NCI-H1417 (cell line): ENCODE measurements around the gene ZNF695.
"Not testable (repeated sequence)": the region's sequence is repeated elsewhere in the genome, so short reads cannot be mapped to it uniquely, and the experiment has no call there.

Source experiments
- DNase-seq, 3 experiments: peaks; one replicate each; lab custom pipeline; 2025; lab: John Stamatoyannopoulos, UW

ZNF695 gene

DNA sequence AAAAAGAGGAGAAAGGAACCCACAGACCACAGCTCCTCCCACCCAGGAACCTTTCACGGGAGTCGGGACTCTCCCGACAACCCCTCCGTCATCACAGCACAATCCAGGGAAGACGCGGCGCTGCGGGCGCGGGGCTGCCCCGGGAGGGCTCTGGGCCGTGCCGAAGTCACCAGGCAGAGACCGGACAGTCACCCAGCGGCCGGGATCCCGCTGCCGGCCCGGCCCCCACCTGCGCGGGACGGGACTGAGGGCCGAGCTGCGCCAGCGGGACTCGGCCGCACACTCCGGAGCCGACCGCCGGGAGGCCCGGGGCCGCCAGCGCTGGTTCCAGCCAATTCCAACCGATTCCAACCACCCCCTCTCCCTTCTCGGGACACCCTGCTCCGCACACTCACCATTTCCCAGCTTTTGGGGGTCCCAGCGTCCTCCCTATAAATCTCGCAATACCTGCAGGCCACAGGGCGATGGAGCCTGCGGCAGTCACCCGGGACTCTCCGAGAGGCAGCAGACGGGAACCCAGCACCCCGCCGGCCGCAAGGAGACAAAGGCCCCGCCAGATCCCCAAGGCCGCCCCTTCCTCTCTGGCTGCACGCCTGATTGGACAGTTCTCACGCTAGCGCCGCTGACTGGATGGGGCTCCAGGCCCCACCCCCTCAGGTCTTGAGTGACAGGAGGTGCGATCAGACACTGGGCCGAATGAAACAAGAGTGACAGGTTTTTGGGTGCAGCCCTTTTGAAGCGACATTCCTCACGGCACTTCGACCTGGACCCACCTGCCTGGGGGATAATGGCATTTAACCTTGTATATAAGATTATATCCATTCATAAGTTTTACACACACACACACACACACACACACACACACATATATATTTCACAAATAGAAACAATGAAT, at the start of gene ZNF695:
TSS of gene ZNF695 (minus strand) at position 547 of the 895 bp plus-strand sequence. CDS start at position 398, 149 bp downstream.
- peak; percentile 4 to 73 (median 53) for DNase-seq

DNA sequence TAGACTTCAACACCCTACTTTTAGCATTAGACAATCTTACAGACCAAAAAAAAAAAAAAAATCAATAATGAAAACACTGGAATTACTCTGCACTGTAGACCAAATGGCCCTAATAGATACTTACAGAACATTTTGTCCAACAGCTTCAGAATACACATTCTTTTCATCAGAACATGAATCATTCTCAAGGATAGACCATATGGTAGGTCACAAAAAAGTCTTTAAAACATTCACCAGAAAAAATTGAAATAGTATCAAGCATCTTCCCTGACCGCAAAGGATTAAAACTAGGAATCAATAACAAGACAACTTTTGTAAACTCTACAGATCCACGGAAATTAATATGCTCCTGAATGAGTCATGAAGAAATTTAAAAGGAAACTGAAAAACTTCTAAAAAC, 48.2 kb upstream of the ZNF695 start:
- DNase-seq: no peak

DNA sequence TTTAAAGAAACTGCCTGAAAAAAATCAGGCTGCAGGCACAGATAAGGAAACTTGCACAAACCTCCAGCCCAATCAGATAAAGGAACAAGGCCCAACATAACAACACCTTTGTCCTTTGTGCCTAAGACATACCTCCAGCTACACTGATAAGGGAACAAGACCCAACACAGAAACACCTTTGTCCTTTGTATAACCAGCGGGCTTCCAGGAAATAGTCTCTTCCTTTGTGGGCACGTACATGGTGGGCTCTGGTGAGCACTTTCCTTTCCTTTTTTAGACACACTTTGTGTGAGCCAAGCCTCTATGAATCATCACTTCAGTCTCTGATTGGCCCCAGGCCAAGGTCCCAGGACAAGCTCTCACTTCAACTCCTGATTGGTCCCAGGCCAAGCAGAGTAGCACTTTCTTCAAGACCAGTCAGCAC, 47.1 kb upstream of the ZNF695 start:
- DNase-seq: no peak

DNA sequence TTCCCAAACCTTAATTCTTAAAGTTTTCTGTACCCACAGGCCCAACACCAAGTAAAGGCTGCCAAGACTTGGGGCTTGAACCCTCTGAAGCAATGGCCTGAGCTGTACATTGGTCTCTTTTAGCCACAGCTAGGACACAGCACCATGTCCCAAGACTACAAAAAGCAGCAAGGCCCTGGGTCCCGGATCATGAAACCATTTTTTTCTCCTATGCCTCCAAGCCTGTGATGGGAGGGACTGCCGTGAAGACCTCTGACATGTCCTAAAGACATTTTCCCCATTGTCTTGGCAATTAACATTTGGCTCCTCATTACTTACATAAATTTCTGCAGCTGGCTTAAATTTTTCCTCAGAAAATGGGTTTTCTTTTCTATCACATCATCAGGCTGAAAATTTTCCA, 39.8 kb upstream of the ZNF695 start:
- no peak for DNase-seq

DNA sequence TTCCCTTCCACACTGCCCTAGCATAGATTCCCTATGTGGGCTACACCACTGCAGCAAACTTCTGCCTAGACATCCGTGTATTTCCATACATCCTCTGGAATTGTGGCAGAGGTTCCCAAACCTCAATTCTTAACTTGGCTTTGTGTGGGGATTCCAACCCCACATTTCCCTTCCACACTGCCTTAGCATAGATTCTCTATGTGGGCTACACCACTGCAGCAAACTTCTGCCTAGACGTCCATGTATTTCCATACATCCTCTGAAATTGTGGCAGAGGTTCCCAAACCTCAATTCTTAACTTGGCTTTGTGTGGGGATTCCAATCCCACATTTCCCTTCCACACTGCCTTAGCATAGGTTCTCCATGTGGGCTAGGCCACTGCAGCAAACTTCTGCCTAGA, 39.4 kb upstream of the ZNF695 start:
- no peak for DNase-seq

DNA sequence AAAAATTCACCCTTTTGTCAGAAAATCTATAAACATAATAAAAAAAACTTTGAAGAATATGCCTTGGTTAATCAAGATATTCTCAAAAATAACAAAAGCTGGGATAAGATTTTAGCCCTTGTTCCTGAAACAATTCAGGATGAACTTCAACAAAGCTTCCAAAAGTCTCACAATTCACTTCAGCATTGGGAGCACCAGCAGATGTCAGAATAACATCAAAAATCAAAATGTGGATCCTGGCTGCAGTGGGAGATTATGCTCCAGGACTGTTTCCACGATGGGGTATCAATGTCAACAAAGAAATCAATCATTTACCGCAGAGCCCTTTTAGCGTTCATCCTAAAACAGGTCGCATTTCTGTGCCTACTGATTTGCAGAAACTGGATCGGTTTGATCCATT, 35.5 kb upstream of the ZNF695 start:
- DNase-seq: no peak

DNA sequence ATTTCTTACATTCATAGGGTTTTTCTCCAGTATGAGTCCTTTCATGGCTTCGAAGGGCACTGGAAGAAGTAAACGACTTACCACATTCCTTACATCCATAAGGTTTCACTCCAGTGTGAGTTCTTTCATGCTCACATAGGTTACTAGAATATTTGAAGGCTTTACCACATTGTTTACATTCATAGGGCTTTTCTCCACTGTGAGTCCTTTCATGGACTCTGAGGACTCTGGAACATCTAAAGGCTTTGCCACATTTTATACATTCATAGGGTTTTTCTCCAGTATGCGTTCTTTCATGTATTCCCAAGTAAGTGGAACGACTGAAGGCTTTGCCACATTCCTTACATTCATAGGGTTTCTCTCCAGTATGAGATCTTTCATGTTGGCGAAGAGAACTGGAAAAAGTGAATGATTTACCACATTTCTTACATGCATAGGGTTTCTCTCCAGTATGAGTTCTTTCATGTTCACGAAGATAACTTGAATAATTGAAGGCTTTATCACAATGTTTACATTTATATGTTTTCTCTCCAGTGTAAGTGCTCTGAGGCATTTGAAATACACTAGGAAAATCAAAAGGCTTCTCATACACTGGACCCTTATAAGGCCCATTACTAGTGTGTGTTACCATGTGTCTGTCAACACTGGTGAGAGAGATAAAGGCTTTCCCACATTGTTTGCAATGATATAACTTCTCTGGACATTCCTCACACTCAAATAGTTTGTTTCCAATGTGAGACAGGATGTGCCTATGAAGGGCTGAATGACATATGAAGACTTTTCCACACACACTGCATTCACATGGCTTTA, 29.9 kb upstream of the ZNF695 start:
- DNase-seq: no peak

DNA sequence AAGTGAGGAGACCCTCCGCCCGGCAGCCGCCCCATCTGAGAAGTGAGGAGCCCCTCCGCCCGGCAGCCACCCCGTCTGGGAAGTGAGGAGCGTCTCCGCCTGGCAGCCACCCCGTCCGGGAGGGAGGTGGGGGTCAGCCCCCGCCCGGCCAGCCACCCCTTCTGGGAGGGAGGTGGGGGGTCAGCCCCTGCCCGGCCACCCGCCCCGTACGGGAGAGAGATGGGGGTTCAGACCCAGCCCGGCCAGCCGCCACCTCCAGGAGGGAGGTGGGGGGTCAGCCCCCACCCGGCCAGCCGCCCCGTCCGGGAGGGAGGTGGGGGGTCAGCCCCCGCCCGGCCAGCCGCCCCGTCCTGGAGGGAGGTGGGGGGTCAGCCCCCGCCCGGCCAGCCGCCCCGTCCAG, 24.4 kb upstream of the ZNF695 start:
- DNase-seq: not testable (repeated sequence)

DNA sequence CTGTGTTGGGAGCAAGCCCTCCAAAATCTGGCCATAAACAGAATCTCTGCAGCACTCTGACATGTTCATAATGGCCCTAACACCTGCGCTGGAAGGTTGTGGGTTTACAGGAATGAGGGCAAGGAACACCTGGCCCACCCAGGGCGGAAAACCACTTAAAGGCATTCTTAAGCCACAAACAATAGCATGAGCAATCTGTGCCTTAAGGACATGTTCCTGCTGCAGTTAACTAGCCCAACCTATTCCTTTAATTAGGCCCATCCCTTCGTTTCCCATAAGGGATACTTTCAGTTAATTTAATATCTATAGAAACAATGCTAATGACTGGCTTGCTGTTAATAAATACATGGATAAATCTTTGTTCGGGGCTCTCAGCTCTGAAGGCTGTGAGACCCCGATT, 16.8 kb upstream of the ZNF695 start:
- DNase-seq: not testable (repeated sequence)

DNA sequence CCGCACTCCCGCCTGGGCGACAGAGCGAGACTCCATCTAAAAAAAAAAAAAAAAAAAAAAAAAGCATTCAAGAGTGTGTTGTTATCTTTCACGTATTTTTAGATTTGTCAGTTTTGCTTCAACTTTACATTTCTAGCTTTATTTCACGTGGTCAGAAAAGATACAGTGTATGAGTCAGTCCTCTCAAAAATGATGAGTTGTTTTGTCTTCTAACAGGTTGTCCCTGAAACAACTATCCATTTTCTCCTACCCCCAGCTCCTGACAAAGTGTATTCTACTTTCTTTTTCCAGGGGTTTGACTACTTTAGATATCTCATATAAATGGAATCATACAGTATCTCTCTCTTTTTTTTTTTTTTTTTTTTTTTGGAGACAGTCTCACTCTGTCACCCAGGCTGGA, 5.5 kb upstream of the ZNF695 start:
- DNase-seq: no peak

DNA sequence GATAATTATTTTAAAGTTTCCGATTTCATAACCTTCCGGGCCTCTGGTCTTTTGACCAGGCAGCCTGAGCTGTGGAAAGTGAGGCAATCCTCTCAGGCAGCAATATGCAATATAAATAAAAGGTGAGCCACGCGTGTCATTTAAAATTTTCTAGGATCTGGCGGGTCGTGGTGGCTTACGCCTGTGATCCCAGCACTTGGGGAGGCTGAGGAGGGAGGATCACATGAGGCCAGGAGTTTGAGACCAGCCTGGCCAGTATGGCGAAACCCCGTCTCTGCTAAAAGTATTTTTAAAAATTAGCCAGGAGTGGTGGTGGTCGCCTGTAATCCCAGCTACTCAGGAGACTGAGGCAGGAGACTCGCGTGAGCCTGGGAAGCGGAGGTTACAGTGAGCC, 546 bp upstream of the ZNF695 start:
- DNase-seq: no peak

DNA sequence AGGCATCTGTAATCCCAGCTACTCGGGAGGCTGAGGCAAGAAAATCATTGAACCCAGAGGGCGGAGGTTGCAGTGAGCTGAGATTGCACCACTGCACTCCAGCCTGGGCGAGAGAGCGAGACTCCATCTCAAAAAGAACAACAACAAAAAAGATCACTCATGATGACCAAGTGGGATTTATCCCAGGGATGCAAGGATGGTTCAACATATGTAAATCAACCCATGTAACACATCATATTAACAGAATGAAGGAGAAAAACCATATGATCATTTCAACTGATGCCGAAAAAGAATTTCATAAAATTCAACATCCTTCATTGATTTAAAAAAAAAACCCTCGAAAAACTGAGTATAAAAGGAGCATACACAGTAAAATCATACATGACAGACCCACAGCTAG, 3.8 kb downstream of the ZNF695 start:
- DNase-seq: not testable (repeated sequence)

DNA sequence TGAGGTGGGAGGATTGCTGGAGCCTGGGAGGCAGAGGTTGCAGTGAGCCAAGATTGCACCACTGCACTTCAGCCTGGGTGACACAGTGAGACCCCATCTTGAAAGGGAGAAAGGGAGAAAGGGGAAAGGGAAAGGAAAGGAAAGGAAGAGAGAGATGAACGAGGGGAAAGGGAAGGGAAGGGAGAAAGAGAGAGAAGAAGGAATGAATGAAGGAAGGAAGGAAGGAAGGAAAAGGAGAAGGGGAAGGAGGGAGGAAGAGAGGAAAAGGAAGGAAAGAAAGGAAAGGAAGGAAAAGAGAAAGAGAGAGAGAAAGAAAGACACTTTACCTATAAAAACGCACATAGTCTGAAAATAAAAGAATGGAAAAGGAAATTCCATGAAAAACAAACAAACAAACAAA, 18.0 kb downstream of the ZNF695 start:
- DNase-seq: no peak

DNA sequence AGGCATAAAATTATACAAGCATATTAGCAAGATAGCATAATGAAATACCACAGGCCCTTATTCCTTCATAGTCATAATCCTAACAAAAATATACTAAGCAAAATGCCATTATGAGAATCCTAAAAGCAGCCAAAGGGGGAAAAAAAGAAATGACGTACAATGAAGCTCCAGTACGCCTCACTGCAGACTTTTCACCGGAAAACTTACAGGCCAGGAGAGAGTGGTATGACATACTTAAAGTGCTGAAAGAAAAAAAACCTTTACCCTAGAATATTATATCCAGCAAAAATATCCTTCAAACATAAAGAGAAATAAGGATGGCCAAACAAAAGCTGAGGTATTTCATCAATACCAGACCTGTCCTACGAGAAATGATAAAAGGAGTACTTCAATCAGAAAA, 19.5 kb downstream of the ZNF695 start:
- DNase-seq: no peak

DNA sequence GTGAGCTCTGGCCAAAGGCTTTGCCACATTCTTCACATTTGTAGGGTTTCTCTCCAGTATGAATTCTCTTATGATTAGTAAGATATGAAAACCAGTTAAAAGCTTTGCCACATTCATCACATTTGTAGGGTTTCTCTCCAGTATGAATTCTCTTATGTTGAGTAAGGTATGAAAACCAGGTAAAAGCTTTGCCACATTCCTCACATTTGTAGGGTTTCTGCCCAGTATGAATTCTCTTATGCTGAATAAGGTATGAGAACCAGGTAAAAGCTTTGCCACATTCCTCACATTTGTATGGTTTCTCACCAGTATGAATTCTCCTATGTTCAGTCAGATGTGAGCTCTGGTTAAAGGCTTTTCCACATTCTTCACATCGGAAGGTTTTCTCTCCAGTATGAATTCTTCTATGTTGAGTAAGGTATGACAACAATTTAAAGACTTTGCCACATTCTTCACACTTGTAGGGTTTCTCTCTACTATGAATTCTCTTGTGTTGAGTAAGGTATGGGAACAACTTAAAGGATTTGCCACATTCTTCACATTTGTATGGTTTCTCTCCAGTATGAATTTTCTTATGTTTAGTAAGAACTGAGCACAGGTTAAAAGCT, 20.7 kb downstream of the ZNF695 start:
- DNase-seq: no peak

DNA sequence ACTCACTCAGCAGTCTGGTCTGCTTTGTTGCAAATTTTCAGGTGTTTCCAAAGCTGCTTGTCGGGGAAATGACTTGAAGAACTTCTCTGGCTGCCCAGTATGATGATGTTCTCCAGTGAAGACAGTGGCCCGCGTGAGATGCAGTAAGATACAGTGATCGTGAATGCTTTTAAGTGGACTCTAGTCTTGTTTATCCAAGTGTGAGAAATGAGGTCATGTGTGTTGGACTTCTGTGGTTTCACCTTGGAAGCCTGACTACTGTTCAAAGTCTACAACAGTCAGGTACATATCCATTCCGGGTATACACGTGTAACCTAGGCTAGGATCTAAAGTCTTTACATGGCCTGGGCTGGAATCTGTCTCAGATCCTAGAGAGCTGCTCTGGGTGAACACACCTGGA, 29.1 kb downstream of the ZNF695 start:
- DNase-seq: no peak

DNA sequence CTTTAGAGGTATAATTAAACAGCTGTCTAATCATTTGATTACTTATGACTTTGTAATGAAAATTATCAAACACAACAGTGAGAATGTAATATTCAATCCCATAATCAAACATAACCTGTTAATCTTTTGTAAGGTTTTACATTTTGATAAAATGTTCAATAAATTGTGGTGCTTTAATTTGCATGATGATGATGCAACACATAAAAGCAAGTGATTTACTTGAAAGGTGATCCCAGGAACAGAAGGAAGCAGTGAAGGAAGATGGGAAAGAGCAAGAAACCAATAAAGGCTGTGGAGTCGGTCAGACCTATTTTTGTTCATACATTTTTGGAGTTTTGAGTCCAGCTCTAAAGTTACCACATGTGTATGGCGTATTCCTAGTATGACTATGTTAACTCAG, 29.6 kb downstream of the ZNF695 start:
- DNase-seq: no peak

DNA sequence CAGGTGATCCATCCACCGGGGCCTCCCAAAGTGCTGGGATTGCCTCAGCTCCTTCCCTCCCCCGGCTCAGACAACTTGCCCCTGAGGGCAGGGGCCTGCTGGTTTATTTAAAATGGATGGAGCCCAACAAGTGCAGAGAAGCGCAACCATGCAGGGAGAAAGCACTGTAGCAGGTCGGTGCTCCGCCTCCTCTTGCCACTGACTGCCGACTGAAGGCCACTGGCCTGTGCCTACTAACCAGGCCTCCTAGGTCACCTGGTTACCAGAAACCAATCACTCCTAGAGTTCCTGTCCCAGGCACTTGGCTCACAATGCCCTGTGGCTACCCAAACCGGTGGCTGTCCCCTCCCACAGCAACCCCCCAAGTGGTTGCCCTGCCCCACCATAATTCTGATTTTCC, 35.9 kb downstream of the ZNF695 start:
- DNase-seq: no peak

DNA sequence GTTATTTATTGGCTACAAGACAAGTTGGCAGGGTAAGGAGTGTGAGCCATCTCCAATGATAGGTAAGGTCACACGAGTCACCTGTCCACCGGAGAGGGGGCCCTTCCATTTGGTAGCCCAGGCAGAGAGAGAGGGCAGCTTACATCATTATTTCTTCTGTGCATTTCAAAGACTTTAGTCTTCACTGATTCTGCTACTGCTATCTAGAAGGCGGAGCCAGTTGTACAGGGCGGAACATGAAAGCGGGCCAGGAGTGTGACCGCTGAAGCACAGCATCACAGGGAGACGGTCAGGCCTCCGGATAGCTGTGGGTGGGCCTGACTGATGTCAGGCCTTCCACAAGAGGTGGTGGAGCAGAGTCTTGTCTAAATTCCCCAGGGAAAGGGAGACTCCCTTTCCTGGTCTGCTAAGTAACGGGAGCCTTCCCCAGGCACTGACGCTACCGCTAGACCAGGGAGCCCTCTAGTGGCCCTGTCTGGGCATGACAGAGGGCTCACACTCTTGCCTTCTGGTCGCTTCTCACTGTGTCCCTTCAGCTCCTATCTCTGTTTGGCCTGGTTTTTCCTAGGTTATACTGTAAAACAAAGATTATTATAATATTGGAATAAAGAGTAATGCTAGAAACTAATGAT, 36.7 kb downstream of the ZNF695 start:
- peak; percentile 42 to 81 (median 46) for DNase-seq

DNA sequence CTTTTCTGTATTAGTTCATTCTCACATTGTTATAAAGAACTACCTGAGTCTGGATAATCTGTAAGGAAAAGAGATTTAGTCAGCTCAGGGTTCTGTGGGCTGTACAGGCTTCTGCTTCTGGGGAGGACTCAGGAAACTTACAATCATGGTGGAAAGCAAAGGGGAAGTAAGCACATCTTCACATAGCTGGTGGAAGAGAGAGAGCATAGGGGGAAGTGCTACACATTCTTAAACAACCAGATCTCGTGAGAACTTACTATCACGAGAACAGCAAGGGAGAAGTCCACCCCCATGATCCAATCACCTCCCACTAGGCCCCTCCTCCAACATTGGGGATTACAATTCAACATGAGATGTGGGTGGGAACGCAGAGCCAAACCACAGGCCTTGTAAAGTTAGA, 38.2 kb downstream of the ZNF695 start:
- no peak for DNase-seq

DNA sequence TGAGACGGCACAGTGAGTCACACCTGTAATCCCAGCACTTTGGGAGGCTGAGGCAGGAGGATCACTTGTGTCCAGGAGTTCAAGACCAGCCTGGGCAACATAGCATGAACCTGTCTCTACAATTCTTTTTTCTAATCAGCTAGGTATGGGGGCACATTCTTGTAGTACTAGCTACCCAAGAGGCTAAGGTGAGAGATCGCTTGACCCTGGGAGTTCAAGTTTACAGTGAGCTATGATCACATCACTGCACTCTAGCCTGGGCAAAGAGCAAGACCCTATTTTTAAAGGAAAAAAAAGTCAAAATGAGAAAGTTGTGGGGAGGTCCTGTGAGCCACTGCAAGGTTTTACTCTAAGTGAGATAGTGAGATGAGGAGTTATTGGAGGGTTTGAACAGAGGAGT, 41.4 kb downstream of the ZNF695 start:
- no peak for DNase-seq
